Mesothelial cell of epicardium (in vitro differentiated cells): ENCODE results near the gene LTK. TPM values are rescaled to one million over a fixed set of nuclear protein-coding genes. Genes with fewer than 3 reads are reported as not detected.

Experiments
- DNase-seq, 2 experiments: peaks; one replicate each; pipeline ENCODE4 v3.0.0; 2021; ENCODE audit warnings: low spot score in 2 of 2; ENCODE audit not compliant: unreplicated experiment in 2 of 2
- H3K27ac Mint-ChIP-seq: 2 replicates; pipeline ENCODE4 v1.8.0; 2021; ENCODE audit warnings: mixed read lengths
- H3K27me3 Mint-ChIP-seq: 2 replicates; pipeline ENCODE4 v1.8.0; 2021; ENCODE audit warnings: low read depth, mixed read lengths
- H3K36me3 Mint-ChIP-seq: 2 replicates; pipeline ENCODE4 v1.8.0; 2021; ENCODE audit warnings: mixed read lengths
- H3K4me1 Mint-ChIP-seq: 2 replicates; pipeline ENCODE4 v1.8.0; 2021; ENCODE audit warnings: mixed read lengths
- H3K4me3 Mint-ChIP-seq: 2 replicates; pipeline ENCODE4 v1.8.0; 2021; ENCODE audit warnings: mild to moderate bottlenecking, moderate library complexity, mixed read lengths
- H3K9me3 Mint-ChIP-seq: 2 replicates; pipeline ENCODE4 v1.8.0; 2021; ENCODE audit warnings: mixed read lengths
- CTCF ChIP-seq: fragments of 200-600 bp; sonication (generic); IDR thresholded peaks from one replicate; pipeline ENCODE4 v1.5.0; 2021; ENCODE audit warnings: antibody characterized with exemption; ENCODE audit not compliant: unreplicated experiment
- total RNA-seq: library from RNA; stranded (reverse); gene quantifications from 3 replicates; pipeline ENCODE4 v1.2.1, GENCODE V29; 2021

The LTK gene
- total RNA-seq, 1 donor from 2014 or later = 1.2 TPM

- Mint-ChIP-seq H3K9me3 (peaks cover 3% of the 10 kb centered on the region), H3K27ac (no peak overlapping the region), H3K4me3 (no peak overlapping the region), H3K27me3 (no peaks in the 10 kb centered on the region), H3K36me3 (peaks cover 40% of the 10 kb centered on the region), H3K4me1 (no peaks in the 10 kb centered on the region)
- no peak for DNase-seq
- TF ChIP-seq CTCF = no peak
Measured at GRCh38 chr15:41484937-41485625, 28.5 kb downstream of the LTK start.

- Mint-ChIP-seq H3K4me1 (no peaks in the 10 kb centered on the region), H3K9me3 (peaks cover 3% of the 10 kb centered on the region), H3K27me3 (no peaks in the 10 kb centered on the region), H3K36me3 (peaks cover 50% of the 10 kb centered on the region), H3K27ac (no peak overlapping the region), H3K4me3 (no peak overlapping the region)
- TF ChIP-seq CTCF = no peak
- DNase-seq = no peak
Measured at GRCh38 chr15:41483519-41483918, 30.1 kb downstream of the LTK start.

- peaks cover 52% of the 10 kb centered on the region for H3K36me3 Mint-ChIP-seq
- H3K27me3 Mint-ChIP-seq = no peaks in the 10 kb centered on the region
Measured at GRCh38 chr15:41483115-41483514, 30.5 kb downstream of the LTK start.

GRCh38 chr15:41482110-41482877 is 31.3 kb downstream of the LTK start:
- Mint-ChIP-seq H3K27me3 (no peaks in the 10 kb centered on the region), H3K36me3 (peaks cover 56% of the 10 kb centered on the region), H3K9me3 (peaks cover 3% of the 10 kb centered on the region), H3K27ac (no peak overlapping the region), H3K4me1 (no peaks in the 10 kb centered on the region), H3K4me3 (no peak overlapping the region)
- no peak for DNase-seq
- TF ChIP-seq CTCF = no peak

More at GRCh38 chr15:41483115-41483514, 30.5 kb downstream of the LTK start:
- TF ChIP-seq CTCF = no peak
- no peak for DNase-seq
- Mint-ChIP-seq H3K27ac (no peak overlapping the region), H3K4me1 (no peaks in the 10 kb centered on the region), H3K9me3 (peaks cover 3% of the 10 kb centered on the region), H3K4me3 (no peak overlapping the region)

- no peak for DNase-seq
Measured at GRCh38 chr15:41480396-41481140, 33.1 kb downstream of the LTK start.

More at GRCh38 chr15:41480396-41481140, 33.1 kb downstream of the LTK start:
- Mint-ChIP-seq H3K4me1 (no peaks in the 10 kb centered on the region), H3K27ac (no peak overlapping the region), H3K36me3 (peaks cover 60% of the 10 kb centered on the region), H3K9me3 (peaks cover 3% of the 10 kb centered on the region), H3K4me3 (no peak overlapping the region), H3K27me3 (no peaks in the 10 kb centered on the region)
- no peak for TF ChIP-seq CTCF
